Measurements from ENCODE around the gene ENOX2. TPM values are rescaled to one million over a fixed set of nuclear protein-coding genes. Genes with fewer than 3 reads are reported as not detected.

ENOX2 gene
- total RNA-seq, 2 experiments from 2014 or later: 10.9 to 14.2 TPM

GRCh38 chrX:130626521-130626920, 276.5 kb downstream of the ENOX2 start:
- H3K36me3 Mint-ChIP-seq (ENCODE audit: low read depth): no peaks in the 10 kb centered on the region
- no peak overlapping the region for H3K4me3 Mint-ChIP-seq
- H3K27ac Mint-ChIP-seq: no peak overlapping the region
- ChIA-PET CTCF (no interaction called here), POLR2A (interaction anchor here (0.5 kb wide), 1 partner anchor 297 kb away, joined by 3 read pairs; no protein-coding TSS in a partner anchor)
- DNase-seq (no peak), ATAC-seq (no peak)
- no peaks in the 10 kb centered on the region for H3K4me1 Mint-ChIP-seq (ENCODE audit: low read depth)
- no peaks in the 10 kb centered on the region for H3K9me3 Mint-ChIP-seq (ENCODE audit: insufficient read depth)
- H3K27me3 Mint-ChIP-seq (ENCODE audit: low read depth): no peaks in the 10 kb centered on the region

GRCh38 chrX:130625386-130625785, 277.6 kb downstream of the ENOX2 start:
- Mint-ChIP-seq H3K4me1 (ENCODE audit: low read depth) (no peaks in the 10 kb centered on the region), H3K9me3 (ENCODE audit: insufficient read depth) (no peaks in the 10 kb centered on the region), H3K27me3 (ENCODE audit: low read depth) (no peaks in the 10 kb centered on the region), H3K36me3 (ENCODE audit: low read depth) (no peaks in the 10 kb centered on the region), H3K4me3 (no peak overlapping the region), H3K27ac (no peak overlapping the region)
- POLR2A ChIA-PET: no interaction called here
- ATAC-seq: no peak
- no peak for DNase-seq
- CTCF ChIA-PET: no interaction called here

DNA sequence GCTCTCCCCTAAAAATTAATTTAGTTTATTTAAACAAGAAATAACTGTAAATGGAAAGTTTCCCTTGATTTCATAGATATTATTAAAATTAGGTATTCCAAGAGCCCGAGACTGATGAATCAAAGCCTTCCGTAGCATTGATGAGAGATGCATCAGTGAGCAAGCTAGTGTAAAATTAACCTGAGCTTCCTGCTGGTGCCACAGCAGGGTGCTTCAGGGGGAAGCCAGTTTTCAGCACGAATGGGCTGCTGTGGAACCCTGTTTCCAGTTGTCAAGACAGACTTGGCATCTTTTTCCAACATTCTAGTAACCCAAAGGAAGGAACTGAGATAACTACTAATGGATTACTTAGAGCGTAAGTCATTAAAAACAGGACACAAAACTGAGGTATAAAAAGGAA, 279.5 kb downstream of the ENOX2 start:
- H3K27ac Mint-ChIP-seq: no peak overlapping the region
- H3K36me3 Mint-ChIP-seq (ENCODE audit: low read depth): no peaks in the 10 kb centered on the region
- H3K4me3 Mint-ChIP-seq: no peak overlapping the region
- POLR2A ChIA-PET: no interaction called here
- no peaks in the 10 kb centered on the region for H3K4me1 Mint-ChIP-seq (ENCODE audit: low read depth)
- CTCF ChIA-PET: no interaction called here
- no peaks in the 10 kb centered on the region for H3K9me3 Mint-ChIP-seq (ENCODE audit: insufficient read depth)
- ATAC-seq: no peak
- H3K27me3 Mint-ChIP-seq (ENCODE audit: low read depth): no peaks in the 10 kb centered on the region
- DNase-seq: no peak

- no peaks in the 10 kb centered on the region for H3K4me1 Mint-ChIP-seq (ENCODE audit: low read depth)
- H3K27me3 Mint-ChIP-seq (ENCODE audit: low read depth): no peaks in the 10 kb centered on the region
- ATAC-seq: no peak
- no peak overlapping the region for H3K27ac Mint-ChIP-seq
- H3K9me3 Mint-ChIP-seq (ENCODE audit: insufficient read depth): no peaks in the 10 kb centered on the region
- POLR2A ChIA-PET: no interaction called here
- DNase-seq: no peak
- CTCF ChIA-PET: no interaction called here
- H3K4me3 Mint-ChIP-seq: no peak overlapping the region
- no peaks in the 10 kb centered on the region for H3K36me3 Mint-ChIP-seq (ENCODE audit: low read depth)
Measured at GRCh38 chrX:130615941-130616340, 287.1 kb downstream of the ENOX2 start.

GRCh38 chrX:130607431-130607830, 295.6 kb downstream of the ENOX2 start:
- Mint-ChIP-seq H3K4me1 (ENCODE audit: low read depth) (no peaks in the 10 kb centered on the region), H3K27ac (no peak overlapping the region), H3K9me3 (ENCODE audit: insufficient read depth) (no peaks in the 10 kb centered on the region), H3K27me3 (ENCODE audit: low read depth) (no peaks in the 10 kb centered on the region), H3K36me3 (ENCODE audit: low read depth) (no peaks in the 10 kb centered on the region), H3K4me3 (no peak overlapping the region)
- no peak for ATAC-seq
- ChIA-PET POLR2A (no interaction called here), CTCF (no interaction called here)
- no peak for DNase-seq

GRCh38 chrX:130606425-130606824, 296.6 kb downstream of the ENOX2 start:
- ChIA-PET POLR2A (no interaction called here), CTCF (no interaction called here)
- no peaks in the 10 kb centered on the region for H3K9me3 Mint-ChIP-seq (ENCODE audit: insufficient read depth)
- DNase-seq (no peak), ATAC-seq (no peak)
- no peak overlapping the region for H3K4me3 Mint-ChIP-seq
- H3K27ac Mint-ChIP-seq: no peak overlapping the region
- no peaks in the 10 kb centered on the region for H3K27me3 Mint-ChIP-seq (ENCODE audit: low read depth)
- no peaks in the 10 kb centered on the region for H3K36me3 Mint-ChIP-seq (ENCODE audit: low read depth)
- no peaks in the 10 kb centered on the region for H3K4me1 Mint-ChIP-seq (ENCODE audit: low read depth)

DNA sequence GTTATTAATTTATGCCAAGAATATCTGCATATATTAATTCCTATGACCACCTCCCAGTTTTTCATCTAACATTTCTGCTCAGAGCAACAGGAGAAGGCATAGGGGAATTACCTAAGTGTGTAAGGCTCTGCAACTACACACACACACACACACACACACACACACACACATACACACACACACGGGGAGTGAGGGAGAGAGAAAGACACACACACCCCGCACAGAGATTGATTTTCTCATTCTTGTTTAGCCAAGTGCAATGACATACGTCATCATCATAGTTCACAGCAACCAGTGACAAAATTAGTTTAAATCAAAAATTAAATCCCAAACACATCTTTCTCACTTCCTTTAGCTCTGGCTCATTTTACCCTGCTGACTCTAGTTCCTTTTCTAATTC, 298.1 kb downstream of the ENOX2 start:
- H3K4me1 Mint-ChIP-seq (ENCODE audit: low read depth): no peaks in the 10 kb centered on the region
- no peak overlapping the region for H3K27ac Mint-ChIP-seq
- no peaks in the 10 kb centered on the region for H3K27me3 Mint-ChIP-seq (ENCODE audit: low read depth)
- ChIA-PET POLR2A (no interaction called here), CTCF (no interaction called here)
- no peak overlapping the region for H3K4me3 Mint-ChIP-seq
- no peaks in the 10 kb centered on the region for H3K9me3 Mint-ChIP-seq (ENCODE audit: insufficient read depth)
- DNase-seq (no peak), ATAC-seq (no peak)
- no peaks in the 10 kb centered on the region for H3K36me3 Mint-ChIP-seq (ENCODE audit: low read depth)

- H3K36me3 Mint-ChIP-seq (ENCODE audit: low read depth): no peaks in the 10 kb centered on the region
- no peaks in the 10 kb centered on the region for H3K27me3 Mint-ChIP-seq (ENCODE audit: low read depth)
- DNase-seq (no peak), ATAC-seq (no peak)
- no peaks in the 10 kb centered on the region for H3K4me1 Mint-ChIP-seq (ENCODE audit: low read depth)
- no peak overlapping the region for H3K27ac Mint-ChIP-seq
- H3K4me3 Mint-ChIP-seq: no peak overlapping the region
- H3K9me3 Mint-ChIP-seq (ENCODE audit: insufficient read depth): no peaks in the 10 kb centered on the region
- ChIA-PET POLR2A (no interaction called here), CTCF (no interaction called here)
Measured at GRCh38 chrX:130594453-130594916, 308.5 kb downstream of the ENOX2 start.

GRCh38 chrX:130593911-130594310, 309.1 kb downstream of the ENOX2 start:
- no peaks in the 10 kb centered on the region for H3K4me1 Mint-ChIP-seq (ENCODE audit: low read depth)
- H3K4me3 Mint-ChIP-seq: no peak overlapping the region
- POLR2A ChIA-PET: no interaction called here
- CTCF ChIA-PET: no interaction called here
- no peak for ATAC-seq
- DNase-seq: no peak
- H3K27me3 Mint-ChIP-seq (ENCODE audit: low read depth): no peaks in the 10 kb centered on the region
- no peaks in the 10 kb centered on the region for H3K9me3 Mint-ChIP-seq (ENCODE audit: insufficient read depth)
- no peaks in the 10 kb centered on the region for H3K36me3 Mint-ChIP-seq (ENCODE audit: low read depth)
- H3K27ac Mint-ChIP-seq: no peak overlapping the region

- DNase-seq (no peak), ATAC-seq (no peak)
- Mint-ChIP-seq H3K4me1 (ENCODE audit: low read depth) (no peaks in the 10 kb centered on the region), H3K4me3 (no peak overlapping the region), H3K9me3 (ENCODE audit: insufficient read depth) (no peaks in the 10 kb centered on the region), H3K36me3 (ENCODE audit: low read depth) (no peaks in the 10 kb centered on the region), H3K27ac (no peak overlapping the region), H3K27me3 (ENCODE audit: low read depth) (no peaks in the 10 kb centered on the region)
- ChIA-PET CTCF (no interaction called here), POLR2A (no interaction called here)
Measured at GRCh38 chrX:130592204-130592603, 310.8 kb downstream of the ENOX2 start.

DNA sequence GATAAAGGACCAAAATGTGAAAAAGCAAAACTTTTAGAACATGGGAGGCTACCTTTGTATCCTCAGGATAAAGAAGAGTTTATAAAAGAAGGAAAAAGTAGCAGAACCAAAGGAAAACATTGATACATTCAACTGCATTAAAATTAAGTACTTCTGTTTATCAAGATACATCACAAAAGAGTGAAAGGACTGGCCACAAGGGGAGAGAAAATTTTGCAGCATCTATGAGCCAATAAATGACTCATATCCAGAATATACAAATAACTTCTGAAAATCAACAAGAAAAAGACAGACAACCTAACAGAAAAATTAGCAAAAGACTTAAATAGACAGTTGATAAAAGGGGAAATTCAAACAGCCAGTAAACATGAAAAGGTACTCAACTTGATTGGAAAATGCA, 324.1 kb downstream of the ENOX2 start:
- ChIA-PET CTCF (interaction anchor here (1.0 kb wide), 1 partner anchor 338 kb away, joined by 3 read pairs; no protein-coding TSS in a partner anchor), POLR2A (no interaction called here)
- H3K4me3 Mint-ChIP-seq: no peak overlapping the region
- peaks cover 3% of the 10 kb centered on the region for H3K27me3 Mint-ChIP-seq (ENCODE audit: low read depth)
- no peak for DNase-seq
- no peaks in the 10 kb centered on the region for H3K36me3 Mint-ChIP-seq (ENCODE audit: low read depth)
- no peaks in the 10 kb centered on the region for H3K4me1 Mint-ChIP-seq (ENCODE audit: low read depth)
- no peak overlapping the region for H3K27ac Mint-ChIP-seq
- ATAC-seq: no peak
- no peaks in the 10 kb centered on the region for H3K9me3 Mint-ChIP-seq (ENCODE audit: insufficient read depth)

- no peak for ATAC-seq
- Mint-ChIP-seq H3K4me1 (ENCODE audit: low read depth) (no peaks in the 10 kb centered on the region), H3K36me3 (ENCODE audit: low read depth) (no peaks in the 10 kb centered on the region), H3K4me3 (no peak overlapping the region), H3K9me3 (ENCODE audit: insufficient read depth) (no peaks in the 10 kb centered on the region), H3K27ac (no peak overlapping the region), H3K27me3 (ENCODE audit: low read depth) (peaks cover 3% of the 10 kb centered on the region)
- DNase-seq: no peak
- CTCF ChIA-PET: no interaction called here
- POLR2A ChIA-PET: no interaction called here
Measured at GRCh38 chrX:130577431-130577830, 325.6 kb downstream of the ENOX2 start.

DNA sequence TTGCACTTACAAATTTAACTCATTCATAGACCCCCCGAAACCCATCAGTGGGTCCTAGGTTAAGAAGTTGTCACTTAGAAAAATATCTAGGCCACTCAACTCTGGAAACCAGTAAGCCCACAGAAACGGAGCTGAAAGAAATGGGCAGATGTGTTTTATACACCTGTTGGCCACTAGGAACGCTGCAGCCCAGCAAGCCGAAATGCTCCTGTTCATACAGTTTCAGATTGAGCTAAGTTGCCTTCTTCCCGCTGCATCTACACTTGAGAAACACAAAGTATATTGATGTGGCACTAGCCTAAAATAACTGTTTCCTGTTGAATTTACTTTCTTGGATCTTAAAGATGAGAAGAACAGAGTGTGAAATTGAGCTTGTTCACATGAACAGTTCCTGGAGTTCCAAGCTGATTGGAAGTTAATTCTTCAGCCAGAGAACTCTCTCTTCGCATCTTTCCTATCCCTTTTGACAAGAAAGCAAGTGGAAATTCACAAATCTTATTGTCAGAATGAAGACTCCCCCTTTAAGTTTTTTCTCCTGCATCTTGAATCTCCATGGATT, 327.1 kb downstream of the ENOX2 start:
- H3K27ac Mint-ChIP-seq: no peak overlapping the region
- POLR2A ChIA-PET: no interaction called here

More for the DNA sequence above, 327.1 kb downstream of the ENOX2 start:
- DNase-seq (peak; percentile 38), ATAC-seq (peak; percentile 47)
- CTCF ChIA-PET: interaction anchor here (0.6 to 2.2 kb wide), 14 partner anchors 10 to 493 kb away, joined by 3 to 14 read pairs (median 4); no protein-coding TSS in a partner anchor
- Mint-ChIP-seq H3K4me3 (no peak overlapping the region), H3K4me1 (ENCODE audit: low read depth) (no peaks in the 10 kb centered on the region), H3K36me3 (ENCODE audit: low read depth) (no peaks in the 10 kb centered on the region), H3K27me3 (ENCODE audit: low read depth) (peaks cover 3% of the 10 kb centered on the region), H3K9me3 (ENCODE audit: insufficient read depth) (no peaks in the 10 kb centered on the region)

All from activated CD8-positive, alpha-beta T cell treated with anti-CD3 and anti-CD28 coated beads, Interleukin-2, amount 10 ng/mL, durations not matched to agents 7 days and 5 days (primary cell).